Stimulated activated CD4-positive, alpha-beta T cell treated with anti-CD3 and anti-CD28 coated beads, Interleukin-1b, Interleukin-23, amount 100 ng/mL, for 24 hours (primary cell): Measurements from ENCODE around the gene CEACAM21.

Experiments
- DNase-seq, 4 experiments: peaks; one replicate each; pipeline ENCODE4 v3.0.0-alpha.2; 2020; ENCODE audit warnings: low read depth in 4 of 4, low spot score in 1 of 4

CEACAM21 gene

GRCh38 chr19:41584260-41584810 is 8.4 kb downstream of the CEACAM21 start:
- DNase-seq, result no peak

- no peak for DNase-seq
Observed at GRCh38 chr19:41584931-41585330, 9.0 kb downstream of the CEACAM21 start.

GRCh38 chr19:41586064-41586463 is 10.1 kb downstream of the CEACAM21 start:
- DNase-seq, result no peak

GRCh38 chr19:41587101-41587837 is 11.3 kb downstream of the CEACAM21 start:
- DNase-seq, result no peak

- DNase-seq, result no peak
Observed at GRCh38 chr19:41587838-41588210, 11.9 kb downstream of the CEACAM21 start.

- no peak for DNase-seq
Observed at GRCh38 chr19:41588497-41589209, 12.7 kb downstream of the CEACAM21 start.

GRCh38 chr19:41589371-41589770 is 13.4 kb downstream of the CEACAM21 start:
- no peak for DNase-seq

GRCh38 chr19:41590936-41591335 is 15.0 kb downstream of the CEACAM21 start:
- no peak for DNase-seq

- no peak for DNase-seq
Observed at GRCh38 chr19:41591951-41592562, 16.1 kb downstream of the CEACAM21 start.

- peak in 3 of 4 experiments; percentile 20 to 48 (median 29) for DNase-seq
Observed at GRCh38 chr19:41595258-41595889, 19.4 kb downstream of the CEACAM21 start.

- no peak for DNase-seq
Observed at GRCh38 chr19:41595890-41596280, 19.9 kb downstream of the CEACAM21 start.

- peak; percentile 48 to 65 (median 61) for DNase-seq
Observed at GRCh38 chr19:41597600-41598041, 21.7 kb downstream of the CEACAM21 start.

- no peak for DNase-seq
Observed at GRCh38 chr19:41599175-41599966, 23.4 kb downstream of the CEACAM21 start.

- DNase-seq, result no peak
Observed at GRCh38 chr19:41601771-41602170, 25.8 kb downstream of the CEACAM21 start.

- no peak for DNase-seq
Observed at GRCh38 chr19:41604831-41605230, 28.9 kb downstream of the CEACAM21 start.

GRCh38 chr19:41606215-41606837 is 30.4 kb downstream of the CEACAM21 start:
- no peak for DNase-seq

GRCh38 chr19:41607668-41608067 is 31.7 kb downstream of the CEACAM21 start:
- no peak for DNase-seq

GRCh38 chr19:41610789-41611188 is 34.8 kb downstream of the CEACAM21 start:
- no peak for DNase-seq

- DNase-seq, result no peak
Observed at GRCh38 chr19:41612483-41612882, 36.5 kb downstream of the CEACAM21 start.

GRCh38 chr19:41615207-41615606 is 39.2 kb downstream of the CEACAM21 start:
- no peak for DNase-seq
